HG03060 (cell line): ENCODE measurements around the gene EHD4.

Experiments used
- ATAC-seq: cut with Tn5 transposase; IDR thresholded peaks from one replicate; pipeline ENCODE4 v1.9.1; 2021; ENCODE audit warnings: low read depth, moderate number of reproducible peaks; ENCODE audit not compliant: unreplicated experiment

EHD4 gene

DNA sequence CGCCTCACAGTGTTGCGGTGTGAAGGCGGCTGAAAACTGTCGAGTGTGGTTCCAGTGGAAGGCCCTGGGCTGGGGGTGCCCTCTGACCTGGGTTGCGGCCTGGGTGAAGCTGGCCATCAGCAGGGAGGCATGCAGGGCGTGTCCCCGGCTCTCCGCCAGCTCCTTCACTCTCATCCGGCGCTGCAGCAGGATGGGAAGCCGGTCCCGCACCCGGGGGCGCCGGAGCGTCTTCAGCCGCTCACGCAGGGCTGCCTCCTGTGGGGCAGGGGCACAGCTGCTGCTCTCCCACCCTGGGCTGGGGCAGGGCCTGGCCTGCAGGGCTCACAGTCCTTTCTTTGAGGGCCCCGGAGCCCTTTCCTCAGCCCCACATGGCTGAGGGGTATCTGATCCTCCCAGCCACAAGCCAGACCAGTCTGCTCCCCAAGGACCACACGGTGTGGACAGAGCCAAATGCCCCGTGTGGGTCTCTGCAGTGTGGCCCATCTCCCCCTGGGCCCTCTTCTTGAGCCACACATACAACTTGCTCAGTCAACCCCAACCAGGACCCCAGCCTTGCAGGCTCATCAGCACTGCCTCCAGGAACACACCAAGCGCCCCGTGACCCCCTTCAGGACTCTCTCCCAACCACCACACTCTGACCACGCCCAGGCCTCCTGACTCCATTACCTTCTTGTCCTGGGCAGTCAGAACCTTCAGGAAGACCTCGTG lies 105.3 kb downstream of the EHD4 start:
- no peak for ATAC-seq

GRCh38 chr15:41866263-41866703 lies 106.1 kb downstream of the EHD4 start:
- ATAC-seq: no peak

DNA sequence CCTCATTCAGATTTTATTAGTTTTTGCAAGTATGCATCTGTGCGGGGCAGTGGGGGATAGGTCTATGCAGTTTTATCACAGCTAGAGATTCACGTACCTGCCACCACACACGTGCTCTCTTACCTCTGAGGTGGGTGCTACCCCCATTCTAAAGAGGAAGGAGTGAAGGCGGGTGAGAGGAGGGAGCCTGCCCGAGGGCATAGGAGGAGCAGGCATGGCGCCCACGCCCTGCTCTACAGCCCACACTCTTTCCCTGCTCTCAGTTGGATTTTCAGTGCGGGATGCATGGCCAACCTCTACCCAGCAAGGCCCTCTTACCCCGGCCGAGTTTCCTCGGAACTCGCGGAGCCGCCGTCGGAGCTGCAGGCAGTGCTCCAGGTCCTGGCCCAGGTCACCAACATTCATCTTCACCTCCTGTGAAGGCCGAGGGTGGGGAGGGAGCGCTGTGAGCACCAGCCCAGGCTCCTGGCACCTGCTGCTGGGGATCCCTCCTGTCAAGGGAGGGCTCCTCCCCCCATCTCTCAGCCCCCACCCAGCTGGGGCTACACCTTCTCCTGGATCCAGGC lies 106.8 kb downstream of the EHD4 start:
- ATAC-seq: no peak

DNA sequence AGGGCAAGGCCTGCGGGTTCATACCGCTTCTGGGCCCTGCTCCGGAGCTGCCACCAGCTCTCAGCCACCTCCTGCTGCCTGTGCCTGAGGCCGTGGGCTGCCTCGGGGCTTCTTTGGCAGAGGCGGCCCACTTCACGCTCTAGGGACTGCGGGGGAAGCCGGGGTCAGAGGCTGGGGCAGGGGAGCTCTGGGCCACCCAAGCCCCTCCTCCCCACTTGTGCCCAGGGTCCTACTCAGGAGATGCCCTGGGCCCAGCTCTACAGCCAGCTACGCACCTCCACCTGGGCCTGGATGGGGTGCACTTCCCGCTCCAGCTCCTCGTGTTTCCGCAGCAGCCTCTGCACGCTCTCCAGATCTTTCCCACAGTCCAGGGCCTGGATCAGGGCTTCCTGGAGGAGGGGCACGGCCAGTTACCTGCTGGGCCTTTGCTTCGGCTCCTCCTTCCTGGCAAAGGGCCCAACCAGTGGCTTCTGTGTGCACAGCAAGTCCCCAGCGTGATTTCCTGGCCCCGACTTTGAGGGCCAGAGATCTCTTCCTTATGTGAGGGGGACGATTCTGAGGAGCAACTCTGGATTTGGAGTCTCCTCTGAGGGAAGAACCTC lies 109.7 kb downstream of the EHD4 start:
- ATAC-seq: no peak

GRCh38 chr15:41861736-41862356 lies 110.5 kb downstream of the EHD4 start:
- no peak for ATAC-seq

DNA sequence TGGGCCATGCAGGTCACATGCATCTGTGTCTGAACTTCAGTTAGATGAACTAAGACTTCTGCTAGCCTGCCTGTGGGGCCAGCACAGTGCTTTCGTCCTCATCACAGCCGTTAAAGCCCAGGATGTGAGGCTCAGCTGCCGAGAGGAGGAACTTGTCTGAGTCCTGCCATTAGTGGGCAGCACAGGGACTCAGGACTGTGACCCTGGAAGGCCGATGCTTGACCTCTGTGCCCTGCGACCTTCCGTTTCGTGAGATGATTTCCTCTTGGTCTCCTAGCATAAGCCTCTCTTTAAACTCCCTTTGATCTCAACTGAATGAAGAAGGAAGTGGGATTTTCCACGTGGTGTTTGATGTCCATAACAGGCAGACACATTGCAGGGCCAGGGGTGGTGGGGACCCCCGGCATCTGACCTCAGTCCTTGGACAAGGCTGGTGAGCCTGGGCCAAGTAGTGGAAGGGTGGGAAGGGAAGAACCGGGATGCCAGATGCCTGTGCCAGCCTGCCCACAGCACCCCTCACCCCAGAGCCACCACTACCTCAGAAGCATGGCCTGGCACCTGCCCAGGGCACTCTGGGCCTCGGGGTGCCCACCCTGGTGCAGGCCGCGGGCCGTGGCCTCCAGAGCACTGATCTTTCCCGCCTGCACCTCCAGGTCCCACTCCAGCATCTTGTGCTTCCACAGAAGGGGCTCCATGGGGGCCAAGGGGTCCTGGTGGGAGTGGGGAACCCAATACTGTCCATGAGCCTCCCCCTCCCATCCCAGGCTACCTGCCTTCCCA lies 112.1 kb downstream of the EHD4 start:
- no peak for ATAC-seq

DNA sequence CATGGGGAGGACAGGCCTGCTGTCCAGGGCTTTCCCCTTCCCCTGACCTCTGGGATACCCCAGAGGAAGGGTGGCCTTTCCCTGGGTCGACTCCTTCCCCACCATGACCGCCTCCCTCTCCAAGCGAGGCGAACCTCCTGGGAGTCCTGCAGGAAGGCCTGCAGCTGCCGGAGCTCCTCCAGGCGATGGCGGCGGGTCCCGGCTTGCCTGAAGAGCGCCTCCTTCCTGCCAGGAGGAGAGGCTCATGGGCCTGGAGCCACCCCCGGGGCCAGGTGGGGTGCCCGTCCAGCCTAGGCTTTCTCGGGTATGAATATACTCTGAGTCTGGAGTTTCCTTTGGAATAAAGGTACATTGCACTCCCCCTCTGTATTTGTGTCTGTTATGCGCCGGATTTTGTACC lies 113.6 kb downstream of the EHD4 start:
- no peak for ATAC-seq

GRCh38 chr15:41857316-41857715 lies 115.0 kb downstream of the EHD4 start:
- ATAC-seq: no peak

GRCh38 chr15:41856716-41857115 lies 115.6 kb downstream of the EHD4 start:
- no peak for ATAC-seq

GRCh38 chr15:41856262-41856661 lies 116.1 kb downstream of the EHD4 start:
- ATAC-seq: no peak

DNA sequence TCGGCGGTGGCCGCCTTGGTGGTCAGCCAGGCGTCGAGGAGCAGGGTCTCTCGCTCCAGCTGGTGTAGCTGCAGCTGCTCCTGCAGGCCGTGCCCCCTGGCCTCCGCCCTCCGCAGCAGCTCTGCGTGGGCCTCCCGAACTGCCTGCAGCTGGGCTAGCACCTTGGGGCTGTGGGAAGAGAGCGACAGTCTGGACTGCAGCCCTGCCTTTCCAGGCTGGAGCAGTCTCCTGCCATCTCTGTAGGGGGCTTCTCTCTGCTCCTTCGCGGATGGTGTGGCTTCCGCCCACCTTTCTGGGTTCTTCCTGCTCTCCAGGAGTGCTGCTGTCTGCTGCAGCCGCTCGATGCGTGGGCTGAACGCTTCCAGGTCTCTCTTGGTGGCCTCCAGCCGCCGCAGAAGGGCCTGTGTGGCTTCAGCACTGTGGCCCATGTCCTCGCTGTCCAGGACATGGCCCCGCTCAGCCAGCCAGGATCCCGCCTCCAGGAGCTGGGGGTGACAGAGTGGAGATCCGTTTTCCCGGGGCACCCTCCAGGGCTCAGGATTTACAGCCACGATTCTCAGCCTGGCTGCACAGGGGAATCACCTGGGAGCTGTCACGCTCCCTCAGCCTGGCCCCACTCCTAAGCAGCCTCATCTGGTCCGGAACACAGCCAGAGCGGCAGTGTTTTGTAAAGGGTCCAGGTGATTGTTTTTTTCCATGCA lies 116.9 kb downstream of the EHD4 start:
- ATAC-seq: no peak

- ATAC-seq: no peak
Measured at GRCh38 chr15:41854443-41854842, 117.9 kb downstream of the EHD4 start.

GRCh38 chr15:41853831-41854230 lies 118.5 kb downstream of the EHD4 start:
- ATAC-seq: no peak

DNA sequence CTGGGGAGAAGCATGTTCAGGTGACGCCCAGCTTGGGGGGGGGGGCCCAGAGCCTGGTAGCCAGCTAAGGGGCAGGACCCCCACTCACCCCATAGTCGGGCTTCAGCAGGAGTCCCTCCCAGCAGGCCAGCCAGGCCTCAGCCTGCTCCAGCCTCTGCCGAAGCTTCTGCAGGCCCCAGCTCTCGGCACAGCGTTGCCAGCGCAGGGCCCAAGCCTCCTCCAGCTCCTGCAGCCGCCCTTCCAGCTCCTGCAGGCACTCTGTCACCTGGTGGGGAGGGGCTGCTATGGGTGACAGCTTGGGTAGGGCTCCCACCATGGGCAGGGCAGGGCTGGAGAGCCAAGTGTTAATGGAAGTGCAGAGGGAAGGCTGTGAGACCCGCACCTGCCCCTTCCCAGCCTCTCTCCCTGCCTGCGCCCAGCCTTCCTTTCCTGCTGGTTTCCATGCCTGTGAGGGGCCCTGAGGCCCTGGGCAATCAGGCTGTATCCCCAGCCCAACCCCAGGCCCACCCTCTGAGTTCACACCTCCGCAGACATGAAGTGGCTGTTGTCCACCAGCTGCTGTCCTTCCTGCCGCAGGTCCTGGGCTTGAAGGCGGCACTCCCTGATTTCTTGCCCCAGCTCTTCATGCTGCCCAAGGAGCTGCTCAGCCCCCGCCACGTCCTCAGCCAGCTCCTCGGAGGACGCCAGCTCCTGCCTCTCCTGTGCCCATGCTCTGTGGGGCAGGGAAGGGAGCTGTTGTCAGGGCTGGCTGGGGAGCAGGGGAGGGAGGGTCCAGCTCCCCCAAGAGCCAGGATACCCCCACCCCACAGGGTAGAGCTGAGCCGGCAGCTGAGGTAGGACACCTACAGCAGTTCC lies 119.4 kb downstream of the EHD4 start:
- ATAC-seq: no peak

DNA sequence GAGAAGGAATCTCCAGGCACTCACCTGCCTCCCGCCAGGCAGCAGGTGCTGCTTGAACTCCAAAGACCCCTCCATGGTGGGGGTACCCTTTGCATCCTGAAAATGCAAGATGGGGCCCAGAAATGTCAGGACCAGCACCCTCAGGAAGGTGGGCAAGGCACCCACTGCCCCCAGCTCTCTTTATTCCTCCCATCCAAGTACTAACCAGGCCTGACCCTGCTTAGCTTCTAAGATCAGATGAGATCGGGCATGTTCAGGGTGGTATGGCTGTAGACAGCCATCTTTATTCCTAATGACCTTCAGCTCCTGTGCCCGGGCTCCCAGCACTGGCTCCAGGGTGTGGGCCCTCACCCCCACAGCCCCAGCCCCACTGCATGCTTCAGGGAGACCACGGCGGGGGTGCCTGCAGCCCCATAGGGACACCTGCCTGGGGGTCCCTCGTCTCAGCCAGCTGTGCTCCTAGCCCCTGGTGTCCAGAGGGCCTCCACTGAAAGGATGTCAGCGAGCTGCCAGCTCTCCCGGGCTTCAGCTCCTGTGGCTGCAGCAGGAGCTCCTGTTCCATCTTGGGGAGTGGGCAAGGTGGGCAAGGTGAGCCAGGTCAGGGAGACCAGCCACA lies 120.5 kb downstream of the EHD4 start:
- no peak for ATAC-seq

- no peak for ATAC-seq
Measured at GRCh38 chr15:41851167-41851523, 121.2 kb downstream of the EHD4 start.

GRCh38 chr15:41850482-41851166 lies 121.7 kb downstream of the EHD4 start:
- ATAC-seq: no peak

GRCh38 chr15:41849861-41850260 lies 122.5 kb downstream of the EHD4 start:
- ATAC-seq: no peak
